Measurements from ENCODE around the gene ZFYVE1. TPM values are rescaled to one million over a fixed set of nuclear protein-coding genes. Genes with fewer than 3 reads are reported as not detected.

Gene ZFYVE1
- polyA plus RNA-seq, 1 of the 3 experiments (the other 2 are of a cell fraction), result 18.6 TPM

DNA sequence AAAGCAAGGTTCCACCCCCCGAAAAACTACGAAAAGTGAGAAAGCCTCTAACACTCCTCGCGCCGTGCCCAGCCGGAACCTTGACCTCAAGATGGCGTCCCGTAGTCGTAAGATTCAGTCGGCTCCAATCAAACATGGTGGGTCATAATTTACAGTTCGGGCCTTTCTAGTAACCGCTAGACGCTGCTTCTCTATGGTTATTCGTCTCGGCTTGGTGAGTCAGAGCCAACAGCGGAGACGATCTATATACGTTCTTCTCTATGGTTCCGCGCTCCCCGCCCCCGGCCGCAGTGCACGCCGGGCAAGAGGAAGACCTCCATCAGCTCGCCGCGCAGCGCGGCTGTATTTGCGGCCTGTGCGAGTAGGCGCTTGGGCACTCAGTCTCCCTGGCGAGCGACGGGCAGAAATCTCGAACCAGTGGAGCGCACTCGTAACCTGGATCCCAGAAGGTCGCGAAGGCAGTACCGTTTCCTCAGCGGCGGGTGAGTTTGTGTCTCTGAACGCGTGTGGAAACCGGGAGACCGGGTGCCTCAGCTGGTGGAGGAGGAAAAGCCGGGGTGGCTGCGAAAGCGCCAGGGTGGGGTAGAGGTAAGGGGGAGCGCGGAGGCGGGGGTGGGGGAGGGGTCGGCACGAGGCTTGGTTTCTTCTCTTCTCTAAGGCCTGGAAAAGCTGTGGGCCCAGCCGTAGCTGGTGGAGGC is 31.5 kb upstream of the ZFYVE1 start, which contains the start of gene RBM25:
RBM25 (plus strand) TSS at position 311 of the 698 bp plus-strand sequence. CDS start 13,108 bp downstream, outside the sequence.
- peaks cover 6 to 13% of the 10 kb centered on the region in 2 experiments; a peak in 3 of 4 replicates for H3K4me1 ChIP-seq (ENCODE audit: control insufficient read depth in 1 of 2, insufficient read depth in 2 of 2, low read depth in 1 of 2, low read length in 1 of 2)
- peak within 1 kb of the TSS; percentile 94 for H2AFZ ChIP-seq (ENCODE audit: low read depth)
- ChIA-PET POLR2A (interaction anchor here (0.7 to 2.0 kb wide), 10 partner anchors 9 to 554 kb away, joined by 3 to 16 read pairs (median 4); partner anchors contain the start of genes ACOT6, PSEN1 and ZFYVE1), CTCF (interaction anchor here (1.0 to 1.9 kb wide), 6 partner anchors 11 to 414 kb away, joined by 3 to 7 read pairs (median 4); partner anchors contain the start of gene ZFYVE1)
- WGBS (ENCODE audit: low lambda C conversion rate), result 0% methylated on average over 21 of the region's 57 CpGs
- H4K20me1 ChIP-seq (ENCODE audit: insufficient read depth), result peaks cover 46% of the 10 kb centered on the region
- H3K9me3 ChIP-seq, result no peaks in the 10 kb centered on the region
- peaks cover 24% of the 10 kb centered on the region for H3F3A ChIP-seq (replicated peaks; ENCODE audit: insufficient read depth)
- peak within 1 kb of the TSS; percentile 94 for H3K27ac ChIP-seq (ENCODE audit: low read depth in 2 of 2, low read length in 1 of 2)
- peak within 1 kb of the TSS; percentile 99 for H3K9ac ChIP-seq
- H3K36me3 ChIP-seq (replicated peaks in 1 of 2; ENCODE audit: control insufficient read depth in 1 of 2, insufficient read depth in 2 of 2, low read length in 1 of 2), result peaks cover 3 to 24% of the 10 kb centered on the region in 2 experiments
- no peaks in the 10 kb centered on the region for H3K27me3 ChIP-seq (ENCODE audit: insufficient read depth)
- H3K9me2 ChIP-seq, result no peaks in the 10 kb centered on the region
- peak within 1 kb of the TSS; percentile 80 to 100 for H3K4me3 ChIP-seq (ENCODE audit: low read depth in 2 of 2, low read length in 1 of 2)
- DNase-seq, result peak; percentile 92
- peaks cover 54% of the 10 kb centered on the region for H3K79me2 ChIP-seq (ENCODE audit: insufficient read depth)
- peak within 1 kb of the TSS; percentile 77 for H3K4me2 ChIP-seq
- no peak for TF ChIP-seq RXRA (IDR thresholded peaks at IDR 0.05; ENCODE audit: borderline replicate concordance, low read depth)
- peak; percentile 66 for TF ChIP-seq GABPA (IDR thresholded peaks at IDR 0.05; ENCODE audit: low read depth)
- TF ChIP-seq, protein P1, sequence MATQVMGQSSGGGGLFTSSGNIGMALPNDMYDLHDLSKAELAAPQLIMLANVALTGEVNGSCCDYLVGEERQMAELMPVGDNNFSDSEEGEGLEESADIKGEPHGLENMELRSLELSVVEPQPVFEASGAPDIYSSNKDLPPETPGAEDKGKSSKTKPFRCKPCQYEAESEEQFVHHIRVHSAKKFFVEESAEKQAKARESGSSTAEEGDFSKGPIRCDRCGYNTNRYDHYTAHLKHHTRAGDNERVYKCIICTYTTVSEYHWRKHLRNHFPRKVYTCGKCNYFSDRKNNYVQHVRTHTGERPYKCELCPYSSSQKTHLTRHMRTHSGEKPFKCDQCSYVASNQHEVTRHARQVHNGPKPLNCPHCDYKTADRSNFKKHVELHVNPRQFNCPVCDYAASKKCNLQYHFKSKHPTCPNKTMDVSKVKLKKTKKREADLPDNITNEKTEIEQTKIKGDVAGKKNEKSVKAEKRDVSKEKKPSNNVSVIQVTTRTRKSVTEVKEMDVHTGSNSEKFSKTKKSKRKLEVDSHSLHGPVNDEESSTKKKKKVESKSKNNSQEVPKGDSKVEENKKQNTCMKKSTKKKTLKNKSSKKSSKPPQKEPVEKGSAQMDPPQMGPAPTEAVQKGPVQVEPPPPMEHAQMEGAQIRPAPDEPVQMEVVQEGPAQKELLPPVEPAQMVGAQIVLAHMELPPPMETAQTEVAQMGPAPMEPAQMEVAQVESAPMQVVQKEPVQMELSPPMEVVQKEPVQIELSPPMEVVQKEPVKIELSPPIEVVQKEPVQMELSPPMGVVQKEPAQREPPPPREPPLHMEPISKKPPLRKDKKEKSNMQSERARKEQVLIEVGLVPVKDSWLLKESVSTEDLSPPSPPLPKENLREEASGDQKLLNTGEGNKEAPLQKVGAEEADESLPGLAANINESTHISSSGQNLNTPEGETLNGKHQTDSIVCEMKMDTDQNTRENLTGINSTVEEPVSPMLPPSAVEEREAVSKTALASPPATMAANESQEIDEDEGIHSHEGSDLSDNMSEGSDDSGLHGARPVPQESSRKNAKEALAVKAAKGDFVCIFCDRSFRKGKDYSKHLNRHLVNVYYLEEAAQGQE (IDR thresholded peaks at IDR 0.05; ENCODE audit: low read depth, low read length), result peak; percentile 28; the same call in 1 of the 2 replicates
- peak; percentile 76 for TF ChIP-seq ELF1 (IDR thresholded peaks at IDR 0.05)
- TF ChIP-seq NRF1 (IDR thresholded peaks at IDR 0.05; ENCODE audit: low read depth, low read length), result no peak
- no peak for TF ChIP-seq ZBTB33 (IDR thresholded peaks at IDR 0.05; ENCODE audit: borderline replicate concordance, low read depth)
- TF ChIP-seq, protein P2, sequence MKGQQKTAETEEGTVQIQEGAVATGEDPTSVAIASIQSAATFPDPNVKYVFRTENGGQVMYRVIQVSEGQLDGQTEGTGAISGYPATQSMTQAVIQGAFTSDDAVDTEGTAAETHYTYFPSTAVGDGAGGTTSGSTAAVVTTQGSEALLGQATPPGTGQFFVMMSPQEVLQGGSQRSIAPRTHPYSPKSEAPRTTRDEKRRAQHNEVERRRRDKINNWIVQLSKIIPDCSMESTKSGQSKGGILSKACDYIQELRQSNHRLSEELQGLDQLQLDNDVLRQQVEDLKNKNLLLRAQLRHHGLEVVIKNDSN (IDR thresholded peaks at IDR 0.05; ENCODE audit: borderline replicate concordance, low read depth), result 0 out of 2 replicates have a peak, but pooled peaks have one; percentile 1
- no peak for TF ChIP-seq EZH2phosphoT487 (IDR thresholded peaks at IDR 0.05; ENCODE audit: borderline replicate concordance, low read depth)
- TF ChIP-seq FOXM1 (IDR thresholded peaks at IDR 0.05; ENCODE audit: low read depth), result no peak
- no peak; the same call in 1 of the 2 replicates for TF ChIP-seq RFX5 (IDR thresholded peaks at IDR 0.05; ENCODE audit: low read length)
- TF ChIP-seq TAF1 (IDR thresholded peaks at IDR 0.05; ENCODE audit: borderline replicate concordance, low read depth, low read length), result peak; percentile 95
- peak; percentile 93 for TF ChIP-seq MAX (IDR thresholded peaks at IDR 0.05; ENCODE audit: low read depth)
- no peak for TF ChIP-seq FOXJ3 (CRISPR knock-in tag; IDR thresholded peaks at IDR 0.05)
- TF ChIP-seq SMC3 (IDR thresholded peaks at IDR 0.05; ENCODE audit: low read depth, low read length), result no peak
- TF ChIP-seq, protein P3, sequence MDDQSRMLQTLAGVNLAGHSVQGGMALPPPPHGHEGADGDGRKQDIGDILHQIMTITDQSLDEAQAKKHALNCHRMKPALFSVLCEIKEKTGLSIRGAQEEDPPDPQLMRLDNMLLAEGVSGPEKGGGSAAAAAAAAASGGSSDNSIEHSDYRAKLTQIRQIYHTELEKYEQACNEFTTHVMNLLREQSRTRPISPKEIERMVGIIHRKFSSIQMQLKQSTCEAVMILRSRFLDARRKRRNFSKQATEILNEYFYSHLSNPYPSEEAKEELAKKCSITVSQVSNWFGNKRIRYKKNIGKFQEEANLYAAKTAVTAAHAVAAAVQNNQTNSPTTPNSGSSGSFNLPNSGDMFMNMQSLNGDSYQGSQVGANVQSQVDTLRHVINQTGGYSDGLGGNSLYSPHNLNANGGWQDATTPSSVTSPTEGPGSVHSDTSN (IDR thresholded peaks at IDR 0.05), result peak; percentile 74
- peak; percentile 35; the same call in 1 of the 2 replicates for TF ChIP-seq TCF12 (IDR thresholded peaks at IDR 0.05)
- peak; percentile 85 for TF ChIP-seq JUND (IDR thresholded peaks at IDR 0.05)
- peak; percentile 34; the same call in 1 of the 2 replicates for TF ChIP-seq RAD21 (IDR thresholded peaks at IDR 0.05; ENCODE audit: low read length)
- peak; percentile 86 for TF ChIP-seq MXI1 (IDR thresholded peaks at IDR 0.05; ENCODE audit: low read depth, low read length)
- peak; percentile 43; the same call in 1 of the 2 replicates for TF ChIP-seq RCOR1 (IDR thresholded peaks at IDR 0.05; ENCODE audit: low read length)
- no peak; the same call in 1 of the 2 replicates for TF ChIP-seq MEF2A (IDR thresholded peaks at IDR 0.05; ENCODE audit: borderline replicate concordance, low read depth)
- TF ChIP-seq NFIC (IDR thresholded peaks at IDR 0.05; ENCODE audit: borderline replicate concordance), result peak; percentile 71
- TF ChIP-seq FOSL2 (IDR thresholded peaks at IDR 0.05; ENCODE audit: borderline replicate concordance, low read depth), result peak; percentile 90
- TF ChIP-seq EP300 (IDR thresholded peaks at IDR 0.05; ENCODE audit: borderline replicate concordance in 1 of 2, low read depth in 1 of 2, low read length in 1 of 2), result peak in 1 of 2 experiments; percentile 41; a peak in 1 of 4 replicates
- TF ChIP-seq USF2 (IDR thresholded peaks at IDR 0.05; ENCODE audit: borderline replicate concordance, low read depth, low read length), result no peak

Data from SK-N-SH (cell line).